RPMI7951 (cell line): Measurements from ENCODE around the gene CEP97. TPM values are rescaled to one million over a fixed set of nuclear protein-coding genes. Genes with fewer than 3 reads are reported as not detected.

Experiments used
- DNase-seq: peaks from one replicate; pipeline ENCODE4 v3.0.0-alpha.2; 2012; ENCODE audit warnings: low read depth
- total RNA-seq: library from RNA; depleted of rRNA; stranded (reverse); fragments of >200 nt; shearing (Covaris generic); gene quantifications from 2 replicates; pipeline ENCODE4 v1.2.3, GENCODE V29; 2014; rRNA removed

CEP97 gene
- total RNA-seq, 1 experiment from 2014 or later, result 29.8 TPM

GRCh38 chr3:101816215-101817149 lies 92.1 kb downstream of the CEP97 start:
- DNase-seq, result no peak

GRCh38 chr3:101817992-101818391 lies 93.6 kb downstream of the CEP97 start:
- no peak for DNase-seq

GRCh38 chr3:101819649-101820206 lies 95.3 kb downstream of the CEP97 start:
- DNase-seq, result no peak

Other genes with a start within 250 kb of the CEP97 start
- gene SENP7, start 211.4 kb upstream of the CEP97 start, total RNA-seq, result 13.6 and 21.7 TPM in 2 replicates
- 48.3 and 58.2 TPM in 2 replicates for gene TRMT10C, start 162.7 kb upstream of the CEP97 start, total RNA-seq
- gene PCNP, start 150.4 kb upstream of the CEP97 start, total RNA-seq, result 87.7 and 111 TPM in 2 replicates
- 20.1 and 21.4 TPM in 2 replicates for gene ZBTB11, start 47.5 kb upstream of the CEP97 start, total RNA-seq
- gene RPL24, start 37.9 kb upstream of the CEP97 start, total RNA-seq, result 2,068 and 2,385 TPM in 2 replicates
- gene NXPE3, start 54.6 kb downstream of the CEP97 start, total RNA-seq, result 17.1 and 18.7 TPM in 2 replicates
- 9.5 and 12.1 TPM in 2 replicates for gene NFKBIZ, start 124.9 kb downstream of the CEP97 start, total RNA-seq